Panc1 (cell line): Measurements from ENCODE around the gene CHCHD3. TPM values are rescaled to one million over a fixed set of nuclear protein-coding genes. Genes with fewer than 3 reads are reported as not detected.

Source experiments
- ATAC-seq: fragments of 200-7000 bp; cut with Tn5 transposase; 2 replicates; pipeline ENCODE4 v1.9.1; 2020; ENCODE audit warnings: mild to moderate bottlenecking, moderate library complexity
- BruUV-seq: library from RNA; stranded (reverse); fragments of 400-500 nt; replicated peaks from 2 replicates; lab custom pipeline; 2021; lab: Mats Ljungman, UMichigan
- CTCF ChIA-PET: fragments of 300-600 bp; sonication (Branson Sonifier 250); formaldehyde crosslinking; loops from one replicate; lab custom pipeline; 2022; ENCODE audit warnings: antibody characterized with exemption; lab: Charles Lee
- POLR2A ChIA-PET: fragments of 300-600 bp; sonication (Branson Sonifier 250); formaldehyde crosslinking; loops from one replicate; lab custom pipeline; 2022; ENCODE audit warnings: antibody characterized with exemption; lab: Charles Lee
- DNase-seq: peaks from one replicate; pipeline ENCODE4 v3.0.0-alpha.2; 2010; ENCODE audit warnings: low read depth, low spot score
- H3K27ac ChIP-seq: 2 replicates; pipeline ENCODE4 v1.5.1; 2011; ENCODE audit warnings: mild to moderate bottlenecking, low read length, inconsistent platforms
- H3K27me3 ChIP-seq: fragments of 200-500 bp; sonication (Bioruptor generic); 2 replicates; pipeline ENCODE4 v1.6.0; 2014; ENCODE audit warnings: low read length, inconsistent platforms; ENCODE audit not compliant: control insufficient read depth, insufficient read depth
- H3K36me3 ChIP-seq: fragments of 200-500 bp; sonication (Bioruptor generic); 2 replicates; pipeline ENCODE4 v1.5.1; 2014; ENCODE audit warnings: inconsistent platforms, mild to moderate bottlenecking, low read length, moderate library complexity; ENCODE audit not compliant: control insufficient read depth, insufficient read depth
- H3K4me1 ChIP-seq: 2 replicates; pipeline ENCODE4 v1.5.1; 2011; ENCODE audit warnings: inconsistent platforms, mild to moderate bottlenecking, low read length, moderate library complexity; ENCODE audit not compliant: control insufficient read depth, insufficient read depth
- H3K4me3 ChIP-seq, 2 experiments: 2 replicates each; pipeline ENCODE4 v1.5.1; 2011 to 2012; ENCODE audit warnings: low read depth in 2 of 2, low read length in 2 of 2, mild to moderate bottlenecking in 2 of 2, inconsistent platforms in 1 of 2, moderate library complexity in 1 of 2
- H3K9me3 ChIP-seq: fragments of 200-500 bp; sonication (Bioruptor generic); 2 replicates; pipeline ENCODE4 v1.5.1; 2014; ENCODE audit warnings: low read depth, mild to moderate bottlenecking, inconsistent platforms, low read length, moderate library complexity; ENCODE audit not compliant: control insufficient read depth, insufficient read depth
- CTCF ChIP-seq: fragments of 450-650 bp; IDR thresholded peaks from 2 replicates; pipeline ENCODE4 v1.5.1; 2017; ENCODE audit warnings: mild to moderate bottlenecking
- POLR2AphosphoS5 ChIP-seq: IDR thresholded peaks from 2 replicates; pipeline ENCODE4 v1.6.1; 2012; ENCODE audit warnings: mild to moderate bottlenecking, low read depth, low read length, moderate library complexity
- SIN3A ChIP-seq: IDR thresholded peaks from 2 replicates; pipeline ENCODE4 v1.6.1; 2012; ENCODE audit warnings: low read depth, mild to moderate bottlenecking, low read length, moderate library complexity, borderline replicate concordance; ENCODE audit not compliant: insufficient read depth
- TCF7L2 ChIP-seq: IDR thresholded peaks from 2 replicates; pipeline ENCODE4 v1.6.1; 2011; ENCODE audit warnings: mild to moderate bottlenecking, low read depth, low read length, inconsistent platforms
- in situ Hi-C: cut with HindIII; loops from 2 replicates; pipeline ENCODE4 v1.10.0; 2016; ENCODE audit warnings: low sequenced_read_pairs, low pct_unique_long_range_greater_than_20kb
- intact Hi-C: fragments of 100-400 bp; cut with micrococcal nuclease; formaldehyde crosslinking; loops from one replicate; pipeline ENCODE4 v1.10.0; 2022; ENCODE audit not compliant: unreplicated experiment
- total RNA-seq: library from RNA; stranded (reverse); gene quantifications from one replicate; pipeline ENCODE4 v1.2.1, GENCODE V29; 2021; ENCODE audit not compliant: unreplicated experiment
- TF ChIP-seq, protein P1 (sequence below), 2 experiments: IDR thresholded peaks; 2 replicates each; pipeline ENCODE4 v1.6.1; 2011 to 2012; ENCODE audit warnings: low read depth in 2 of 2, control low read depth in 1 of 2, low read length in 1 of 2, mild to moderate bottlenecking in 1 of 2, moderate library complexity in 1 of 2; ENCODE audit not compliant: insufficient read depth in 1 of 2

CHCHD3 gene
- total RNA-seq, 1 experiment from 2014 or later: 109 TPM

GRCh38 chr7:132937286-132937685 is 144.6 kb downstream of the CHCHD3 start:
- DNase-seq: no peak
- BruUV-seq: no TSS peak
- Histone ChIP-seq H3K27me3 (no peaks in the 10 kb centered on the region), H3K4me1 (no peaks in the 10 kb centered on the region), H3K4me3 (no peak overlapping the region), H3K36me3 (no peaks in the 10 kb centered on the region), H3K9me3 (no peaks in the 10 kb centered on the region), H3K27ac (no peak overlapping the region)
- TF ChIP-seq CTCF (no peak), POLR2AphosphoS5 (no peak), SIN3A (no peak), TCF7L2 (no peak)
- TF ChIP-seq, protein P1, sequence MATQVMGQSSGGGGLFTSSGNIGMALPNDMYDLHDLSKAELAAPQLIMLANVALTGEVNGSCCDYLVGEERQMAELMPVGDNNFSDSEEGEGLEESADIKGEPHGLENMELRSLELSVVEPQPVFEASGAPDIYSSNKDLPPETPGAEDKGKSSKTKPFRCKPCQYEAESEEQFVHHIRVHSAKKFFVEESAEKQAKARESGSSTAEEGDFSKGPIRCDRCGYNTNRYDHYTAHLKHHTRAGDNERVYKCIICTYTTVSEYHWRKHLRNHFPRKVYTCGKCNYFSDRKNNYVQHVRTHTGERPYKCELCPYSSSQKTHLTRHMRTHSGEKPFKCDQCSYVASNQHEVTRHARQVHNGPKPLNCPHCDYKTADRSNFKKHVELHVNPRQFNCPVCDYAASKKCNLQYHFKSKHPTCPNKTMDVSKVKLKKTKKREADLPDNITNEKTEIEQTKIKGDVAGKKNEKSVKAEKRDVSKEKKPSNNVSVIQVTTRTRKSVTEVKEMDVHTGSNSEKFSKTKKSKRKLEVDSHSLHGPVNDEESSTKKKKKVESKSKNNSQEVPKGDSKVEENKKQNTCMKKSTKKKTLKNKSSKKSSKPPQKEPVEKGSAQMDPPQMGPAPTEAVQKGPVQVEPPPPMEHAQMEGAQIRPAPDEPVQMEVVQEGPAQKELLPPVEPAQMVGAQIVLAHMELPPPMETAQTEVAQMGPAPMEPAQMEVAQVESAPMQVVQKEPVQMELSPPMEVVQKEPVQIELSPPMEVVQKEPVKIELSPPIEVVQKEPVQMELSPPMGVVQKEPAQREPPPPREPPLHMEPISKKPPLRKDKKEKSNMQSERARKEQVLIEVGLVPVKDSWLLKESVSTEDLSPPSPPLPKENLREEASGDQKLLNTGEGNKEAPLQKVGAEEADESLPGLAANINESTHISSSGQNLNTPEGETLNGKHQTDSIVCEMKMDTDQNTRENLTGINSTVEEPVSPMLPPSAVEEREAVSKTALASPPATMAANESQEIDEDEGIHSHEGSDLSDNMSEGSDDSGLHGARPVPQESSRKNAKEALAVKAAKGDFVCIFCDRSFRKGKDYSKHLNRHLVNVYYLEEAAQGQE (IDR thresholded peaks at IDR 0.05; ENCODE audit: insufficient read depth in 1 of 2, low read depth in 2 of 2, low read length in 1 of 2): no peak
- intact Hi-C loops: no loop called here
- POLR2A ChIA-PET: no interaction called here
- ATAC-seq: no peak
- in situ Hi-C loops: no loop called here
- CTCF ChIA-PET: no interaction called here

GRCh38 chr7:132935608-132936007 is 146.3 kb downstream of the CHCHD3 start:
- DNase-seq (no peak), ATAC-seq (no peak)
- Histone ChIP-seq H3K36me3 (no peaks in the 10 kb centered on the region), H3K27me3 (no peaks in the 10 kb centered on the region), H3K9me3 (no peaks in the 10 kb centered on the region), H3K4me3 (no peak overlapping the region), H3K4me1 (no peaks in the 10 kb centered on the region), H3K27ac (no peak overlapping the region)
- TF ChIP-seq, protein P1 (IDR thresholded peaks at IDR 0.05; ENCODE audit: insufficient read depth in 1 of 2, low read depth in 2 of 2, low read length in 1 of 2): no peak
- no peak for TF ChIP-seq CTCF
- intact Hi-C loops (no loop called here), in situ Hi-C loops (no loop called here)
- BruUV-seq: no TSS peak
- POLR2A ChIA-PET: no interaction called here
- CTCF ChIA-PET: no interaction called here
